Epithelial cell of esophagus (primary cell): ENCODE results near the gene AP3S1.
"Not testable (repeated sequence)": the region's sequence is repeated elsewhere in the genome, so short reads cannot be mapped to it uniquely, and the experiment has no call there.

ENCODE experiments used
- DNase-seq: peaks from one replicate; pipeline ENCODE4 v3.0.0; 2010; ENCODE audit warnings: low read depth
- H3K4me3 ChIP-seq: 2 replicates; pipeline ENCODE4 v1.5.1; 2011; ENCODE audit warnings: mild to moderate bottlenecking, low read length, control low read depth
- TF ChIP-seq, protein P1 (sequence below): IDR thresholded peaks from 2 replicates; pipeline ENCODE4 v1.5.1; 2011; ENCODE audit warnings: low read depth, mild to moderate bottlenecking, low read length, control low read depth, inconsistent platforms; ENCODE audit not compliant: insufficient read depth; ENCODE audit errors: missing control alignments

Gene AP3S1

DNA sequence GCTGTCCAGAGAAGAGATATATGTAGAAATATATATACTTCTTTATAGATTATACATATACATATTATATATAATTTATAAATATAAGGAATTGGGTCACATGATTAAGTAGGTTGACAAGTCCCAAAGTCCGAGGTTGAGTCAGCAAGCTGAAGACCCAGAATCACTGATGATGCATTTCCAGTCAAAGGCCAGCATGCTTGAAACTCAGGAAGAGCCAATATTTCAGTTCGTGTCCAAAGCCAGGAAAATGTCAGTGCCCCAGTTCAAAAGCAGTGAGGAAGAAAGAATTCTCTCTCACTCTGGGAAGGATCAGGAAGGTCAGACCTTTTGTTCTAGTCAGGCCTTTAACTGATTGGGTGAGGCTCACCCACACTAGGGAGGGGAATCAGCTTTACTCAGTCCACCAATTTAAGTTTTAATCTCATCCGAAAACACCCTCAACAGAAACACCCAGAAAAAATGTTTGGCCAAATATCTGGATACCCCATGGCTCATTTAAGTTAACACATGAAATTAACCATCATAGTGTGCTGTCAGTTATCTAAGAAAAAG lies 78.5 kb downstream of the AP3S1 start:
- H3K4me3 ChIP-seq, result no peak overlapping the region
- TF ChIP-seq, protein P1, sequence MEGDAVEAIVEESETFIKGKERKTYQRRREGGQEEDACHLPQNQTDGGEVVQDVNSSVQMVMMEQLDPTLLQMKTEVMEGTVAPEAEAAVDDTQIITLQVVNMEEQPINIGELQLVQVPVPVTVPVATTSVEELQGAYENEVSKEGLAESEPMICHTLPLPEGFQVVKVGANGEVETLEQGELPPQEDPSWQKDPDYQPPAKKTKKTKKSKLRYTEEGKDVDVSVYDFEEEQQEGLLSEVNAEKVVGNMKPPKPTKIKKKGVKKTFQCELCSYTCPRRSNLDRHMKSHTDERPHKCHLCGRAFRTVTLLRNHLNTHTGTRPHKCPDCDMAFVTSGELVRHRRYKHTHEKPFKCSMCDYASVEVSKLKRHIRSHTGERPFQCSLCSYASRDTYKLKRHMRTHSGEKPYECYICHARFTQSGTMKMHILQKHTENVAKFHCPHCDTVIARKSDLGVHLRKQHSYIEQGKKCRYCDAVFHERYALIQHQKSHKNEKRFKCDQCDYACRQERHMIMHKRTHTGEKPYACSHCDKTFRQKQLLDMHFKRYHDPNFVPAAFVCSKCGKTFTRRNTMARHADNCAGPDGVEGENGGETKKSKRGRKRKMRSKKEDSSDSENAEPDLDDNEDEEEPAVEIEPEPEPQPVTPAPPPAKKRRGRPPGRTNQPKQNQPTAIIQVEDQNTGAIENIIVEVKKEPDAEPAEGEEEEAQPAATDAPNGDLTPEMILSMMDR, result no peak
- DNase-seq, result no peak

DNA sequence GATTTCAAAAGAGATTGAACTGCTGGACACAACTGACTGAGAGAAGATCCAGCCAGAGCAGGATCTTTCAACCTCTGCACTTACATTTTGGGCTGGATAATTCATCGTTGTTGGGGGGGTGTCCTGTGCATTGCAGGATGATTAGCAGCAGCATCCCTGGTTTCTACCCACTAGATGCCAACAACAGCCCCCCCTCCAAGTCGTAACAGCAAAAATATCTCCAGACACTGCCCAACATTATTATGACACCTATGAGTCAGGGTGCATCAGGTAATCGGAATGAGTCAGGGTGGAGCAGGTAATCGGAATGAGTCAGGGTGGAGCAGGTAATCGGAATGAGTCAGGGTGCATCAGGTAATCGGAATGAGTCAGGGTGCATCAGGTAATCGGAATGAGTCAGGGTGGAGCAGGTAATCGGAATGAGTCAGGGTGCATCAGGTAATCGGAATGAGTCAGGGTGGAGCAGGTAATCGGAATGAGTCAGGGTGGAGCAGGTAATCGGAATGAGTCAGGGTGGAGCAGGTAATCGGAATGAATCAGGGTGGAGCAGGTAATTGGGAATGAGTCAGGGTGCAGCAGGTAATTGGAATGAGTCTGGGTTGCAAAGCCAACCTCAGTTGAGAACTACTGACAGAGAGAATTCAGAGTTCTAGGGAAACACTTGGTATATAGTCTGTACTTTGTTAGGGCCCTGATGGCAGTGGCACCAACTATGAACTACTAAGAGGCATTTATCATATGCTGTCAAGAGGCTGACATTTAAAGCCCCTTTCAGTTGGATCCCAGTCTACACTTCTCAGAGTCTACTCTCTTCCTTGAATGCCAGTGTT lies 87.1 kb downstream of the AP3S1 start:
- H3K4me3 ChIP-seq, result not testable (repeated sequence)
- peak; percentile 22 for DNase-seq

DNA sequence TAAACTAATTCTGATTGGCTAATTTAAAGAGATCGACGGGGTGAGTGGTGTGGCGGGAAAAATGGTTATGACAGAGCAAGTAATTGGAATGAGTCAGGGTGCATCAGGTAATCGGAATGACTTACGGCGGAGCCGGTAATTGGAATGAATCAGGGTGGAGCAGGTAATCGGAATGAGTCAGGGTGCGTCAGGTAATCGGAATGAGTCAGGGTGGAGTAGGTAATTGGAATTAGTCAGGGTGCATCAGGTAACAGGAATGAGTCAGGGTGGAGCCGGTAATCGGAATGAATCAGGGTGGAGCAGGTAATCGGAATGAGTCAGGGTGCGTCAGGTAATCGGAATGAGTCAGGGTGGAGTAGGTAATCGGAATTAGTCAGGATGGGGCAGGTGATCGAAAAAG lies 88.4 kb downstream of the AP3S1 start:
- not testable (repeated sequence) for H3K4me3 ChIP-seq
- DNase-seq, result peak; percentile 17

DNA sequence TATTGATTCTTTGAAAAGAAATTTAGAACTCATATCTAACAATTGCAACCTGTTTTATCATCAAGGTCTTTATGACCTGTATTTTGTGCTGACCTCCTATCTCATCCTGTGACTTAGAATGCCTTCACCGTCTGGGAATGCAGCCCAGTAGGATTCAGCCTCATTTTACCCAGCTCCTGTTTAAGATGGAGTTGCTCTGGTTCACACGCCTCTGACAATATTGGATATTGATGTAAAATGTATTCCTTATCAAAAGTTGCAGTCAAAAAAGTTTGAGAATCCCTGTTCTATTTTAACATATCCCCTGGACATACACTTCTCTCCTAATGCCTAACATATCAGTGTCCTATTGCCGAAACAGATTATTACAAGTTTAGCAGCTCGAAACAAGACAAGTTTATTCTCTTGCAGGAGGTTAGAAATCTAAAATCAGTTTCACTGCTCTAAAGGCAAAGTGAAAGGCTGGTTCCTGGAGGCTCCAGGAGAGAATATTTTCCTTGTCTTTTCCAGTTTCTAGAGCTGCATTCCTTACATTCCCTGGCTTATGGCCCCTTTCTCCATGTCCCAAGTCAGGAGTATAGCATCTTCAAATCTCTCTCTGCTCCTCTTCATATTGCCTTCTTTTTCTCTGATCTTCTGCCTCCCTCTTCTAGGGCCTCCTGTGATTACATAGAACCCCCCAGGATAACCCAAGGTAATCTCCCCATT lies 89.0 kb downstream of the AP3S1 start:
- TF ChIP-seq, protein P1, result no peak
- H3K4me3 ChIP-seq, result no peak overlapping the region
- DNase-seq, result no peak

DNA sequence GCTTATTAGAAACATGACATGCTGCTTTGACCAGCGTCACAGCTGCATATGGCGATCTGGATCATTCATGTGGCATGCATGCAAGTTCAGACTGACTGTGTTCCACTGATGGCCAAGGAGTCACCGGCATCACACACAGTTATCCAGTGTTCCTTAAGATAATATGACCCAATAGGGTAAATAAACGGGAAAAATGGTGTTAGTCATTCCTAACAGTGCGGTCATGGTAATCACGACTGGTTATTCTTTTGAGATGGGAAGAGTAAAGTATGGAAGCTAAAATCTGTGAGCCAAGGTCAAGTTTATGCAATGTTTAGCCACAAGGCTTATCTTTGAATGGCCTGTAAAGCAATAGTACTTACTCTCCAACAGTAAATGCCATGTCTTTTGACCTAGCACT lies 91.3 kb downstream of the AP3S1 start:
- no peak overlapping the region for H3K4me3 ChIP-seq
- TF ChIP-seq, protein P1, result no peak
- no peak for DNase-seq

DNA sequence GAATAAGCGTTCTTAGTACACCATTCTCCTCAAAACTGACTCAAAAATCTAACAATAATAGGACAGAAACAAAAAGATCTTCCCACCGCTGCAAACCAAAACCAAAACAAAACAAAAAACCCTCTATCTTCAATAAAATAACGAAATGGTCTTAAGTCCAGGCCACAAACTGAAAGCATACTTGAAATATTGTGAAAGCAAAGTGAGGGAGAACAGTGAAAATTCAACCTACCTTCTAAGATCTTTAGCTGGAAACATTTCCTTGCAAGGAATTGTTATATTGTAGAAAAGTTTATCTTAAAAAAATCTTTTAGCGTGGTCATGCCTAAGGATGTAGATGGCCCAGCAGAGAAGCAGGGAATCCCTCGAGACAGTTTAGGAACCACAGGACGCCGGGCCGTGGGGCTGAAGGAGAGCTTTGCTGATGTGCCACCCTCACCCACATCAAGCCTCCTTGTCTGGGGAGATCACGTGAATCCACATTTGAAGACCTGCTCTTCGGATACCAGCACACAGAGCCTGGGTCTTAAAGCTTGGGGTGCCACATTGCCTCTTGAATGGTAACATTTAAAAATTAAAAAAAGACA lies 92.7 kb downstream of the AP3S1 start:
- TF ChIP-seq, protein P1, result no peak
- no peak for DNase-seq
- no peak overlapping the region for H3K4me3 ChIP-seq

DNA sequence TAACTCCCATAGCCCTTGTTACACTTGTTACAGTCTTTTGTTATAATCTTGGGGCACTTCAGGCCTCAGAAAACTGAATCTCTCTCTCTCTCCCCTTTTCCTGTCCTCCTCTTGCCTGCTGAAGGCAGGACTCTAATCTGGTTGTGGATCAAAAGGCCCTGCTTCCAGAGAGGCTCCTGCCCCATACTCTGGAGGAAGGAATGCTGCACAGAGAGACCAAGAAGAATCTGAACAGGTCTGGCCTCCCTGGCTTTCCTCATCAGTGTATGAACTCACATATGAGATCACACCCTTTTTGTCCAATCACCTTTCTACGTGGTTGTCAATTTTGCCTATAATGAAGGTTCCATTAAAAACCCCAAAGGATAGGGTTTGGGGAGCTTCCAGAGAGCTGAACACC lies 94.3 kb downstream of the AP3S1 start:
- no peak for DNase-seq
- TF ChIP-seq, protein P1, result no peak

More for the DNA sequence above, 94.3 kb downstream of the AP3S1 start:
- H3K4me3 ChIP-seq, result no peak overlapping the region
